Embryonic facial prominence (tissue), 1 donor: ENCODE measurements around the gene CCL1.

Source experiments
- DNase-seq: peaks from one replicate; pipeline ENCODE4 v3.0.0-alpha.2; 2016; ENCODE audit errors: extremely low spot score

The CCL1 gene

DNA sequence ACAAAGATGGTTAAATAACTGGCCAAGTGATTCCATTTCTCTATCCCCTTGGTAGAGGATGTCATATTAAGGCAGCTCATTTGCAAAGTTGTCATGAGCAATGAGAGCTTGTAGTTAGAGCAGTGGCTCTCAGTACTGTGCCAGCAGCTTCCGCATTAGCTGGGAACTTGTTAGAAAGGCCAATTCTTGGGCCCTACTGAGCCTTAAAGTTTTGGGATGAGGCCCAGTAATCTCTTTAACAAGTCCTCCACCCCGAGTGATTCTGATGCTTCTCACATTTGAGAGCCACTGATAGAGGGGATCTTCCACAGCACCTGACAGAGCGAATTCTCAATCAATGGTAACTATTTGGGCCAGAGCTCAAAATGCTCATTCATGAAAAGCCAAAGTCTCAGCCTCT is 20.2 kb upstream of the CCL1 start:
- DNase-seq = no peak

- DNase-seq = no peak
Observed at GRCh38 chr17:34382621-34383124, 19.6 kb upstream of the CCL1 start.

DNA sequence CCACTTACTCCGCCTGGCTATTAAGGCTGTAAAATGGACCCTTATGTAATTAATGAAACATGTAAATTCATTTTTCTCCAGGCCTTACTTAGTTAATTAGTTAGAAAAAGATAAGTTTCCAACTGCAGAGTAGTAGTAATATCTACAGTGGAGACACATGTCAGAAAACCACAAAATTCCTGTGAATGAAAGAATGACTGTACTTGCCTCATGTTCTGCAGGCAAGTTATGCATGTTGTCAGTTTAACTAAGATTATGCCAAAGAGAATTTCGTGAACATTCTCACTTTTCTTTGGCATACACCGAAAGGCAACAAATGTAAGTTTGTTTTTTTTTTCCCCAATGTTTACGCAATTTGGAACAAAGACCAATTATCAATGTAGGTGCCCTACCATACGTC is 16.8 kb upstream of the CCL1 start:
- DNase-seq = no peak

- no peak for DNase-seq
Observed at GRCh38 chr17:34378664-34379101, 15.7 kb upstream of the CCL1 start.

DNA sequence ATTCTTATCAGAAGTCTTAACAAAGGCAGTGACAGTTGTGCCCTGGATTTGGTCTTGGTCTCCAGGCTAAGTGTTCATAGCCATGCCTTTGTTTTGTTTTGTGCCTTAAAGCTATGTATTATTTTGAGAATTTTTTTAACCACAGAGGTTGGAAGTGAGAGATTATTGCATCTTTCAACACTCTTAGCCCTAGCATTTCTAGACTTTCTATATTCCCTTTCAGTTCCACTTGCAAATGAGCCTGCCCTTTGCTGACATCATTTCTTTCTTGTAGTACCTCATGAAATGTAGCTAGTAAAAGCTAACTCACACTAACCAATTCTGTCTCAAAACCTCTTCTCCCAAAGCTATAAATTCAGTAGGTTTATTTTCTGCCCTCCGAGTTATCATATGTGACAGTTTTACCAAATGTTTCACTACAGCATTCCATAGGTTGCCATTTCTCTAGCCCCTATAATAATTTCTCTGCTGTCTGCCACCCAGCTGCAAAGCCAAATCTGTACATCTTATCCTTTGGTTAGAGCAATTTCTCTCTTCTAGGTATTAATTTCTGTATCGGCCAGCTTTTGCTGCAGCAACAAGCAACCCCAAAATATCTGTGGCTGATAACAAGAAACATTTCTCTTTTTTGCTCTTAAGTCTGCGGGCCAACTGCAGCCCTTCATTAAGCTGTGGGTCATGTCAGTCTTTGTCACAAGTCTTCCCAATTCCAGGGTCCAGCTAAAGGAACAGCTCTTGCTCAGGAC is 14.2 kb upstream of the CCL1 start:
- no peak for DNase-seq

GRCh38 chr17:34375426-34375997 is 12.5 kb upstream of the CCL1 start:
- no peak for DNase-seq

DNA sequence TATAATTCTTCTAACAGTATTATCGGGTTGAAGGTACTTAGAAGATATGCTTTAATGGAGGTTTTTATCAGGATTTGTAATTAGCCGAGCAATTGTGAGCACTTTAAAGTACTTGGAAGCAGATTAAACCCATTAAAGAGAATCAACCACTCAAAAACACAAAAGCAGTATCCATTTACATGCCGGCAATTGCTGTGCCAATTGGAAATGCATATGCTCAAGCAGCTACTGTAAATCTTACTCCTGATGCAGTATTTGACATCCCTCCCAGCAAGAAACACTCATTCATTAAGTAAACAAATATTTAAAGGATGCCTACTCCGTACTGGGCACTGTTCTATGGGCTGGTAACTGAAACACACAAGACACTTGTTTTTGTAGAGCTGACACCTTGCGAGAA is 11.4 kb upstream of the CCL1 start:
- DNase-seq = no peak

DNA sequence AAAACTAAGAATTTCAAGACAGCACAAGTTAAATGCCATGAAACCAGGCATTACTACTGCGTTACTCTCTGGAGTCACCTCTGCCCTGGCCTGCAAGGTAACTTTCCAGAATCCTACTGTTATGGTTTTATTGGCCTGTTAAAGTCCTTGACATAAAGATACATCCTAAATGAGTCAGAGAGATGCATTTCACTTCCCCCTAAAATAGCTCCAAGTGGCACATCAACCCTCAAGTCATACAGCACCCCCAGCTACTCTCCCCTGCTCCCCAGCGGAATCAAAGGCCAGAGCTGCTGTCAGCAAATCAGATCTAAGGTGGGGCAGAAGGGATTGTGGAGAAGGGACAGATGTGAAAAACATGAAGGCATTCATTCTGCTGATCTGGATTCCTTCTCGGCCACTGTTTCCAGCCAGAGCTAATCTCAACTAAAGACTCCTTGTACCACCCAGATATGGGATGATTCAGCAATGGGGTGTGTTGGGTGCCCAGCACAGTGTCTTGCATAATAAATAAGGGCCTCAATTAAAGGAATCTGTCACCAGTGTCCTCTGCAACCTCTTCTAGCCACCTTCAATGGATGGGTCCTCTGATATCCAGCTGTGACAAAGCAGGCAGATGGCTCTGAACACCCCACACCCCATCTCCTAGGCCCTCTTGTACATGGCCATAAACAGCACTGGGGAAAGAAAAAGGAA is 8.5 kb upstream of the CCL1 start:
- no peak for DNase-seq

DNA sequence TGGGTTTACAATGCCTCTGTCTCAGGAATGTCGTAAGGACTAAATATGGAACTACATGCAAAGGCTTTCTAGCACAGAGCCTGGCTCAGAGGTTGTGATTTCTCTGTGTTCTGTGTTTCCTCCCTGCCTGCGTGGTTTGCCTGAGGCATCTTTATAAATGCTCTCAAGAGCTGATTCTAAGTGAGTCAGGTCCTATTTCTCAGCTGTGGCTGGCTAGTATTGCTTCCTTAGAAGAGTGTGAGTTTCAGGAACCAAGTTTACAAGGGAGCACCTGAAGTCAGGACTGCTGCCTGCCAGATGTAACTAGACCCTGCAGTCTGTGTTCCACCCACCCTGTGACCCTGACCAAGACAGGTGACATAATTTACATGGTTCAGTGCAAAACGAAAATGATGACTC is 8.0 kb upstream of the CCL1 start:
- DNase-seq = no peak

DNA sequence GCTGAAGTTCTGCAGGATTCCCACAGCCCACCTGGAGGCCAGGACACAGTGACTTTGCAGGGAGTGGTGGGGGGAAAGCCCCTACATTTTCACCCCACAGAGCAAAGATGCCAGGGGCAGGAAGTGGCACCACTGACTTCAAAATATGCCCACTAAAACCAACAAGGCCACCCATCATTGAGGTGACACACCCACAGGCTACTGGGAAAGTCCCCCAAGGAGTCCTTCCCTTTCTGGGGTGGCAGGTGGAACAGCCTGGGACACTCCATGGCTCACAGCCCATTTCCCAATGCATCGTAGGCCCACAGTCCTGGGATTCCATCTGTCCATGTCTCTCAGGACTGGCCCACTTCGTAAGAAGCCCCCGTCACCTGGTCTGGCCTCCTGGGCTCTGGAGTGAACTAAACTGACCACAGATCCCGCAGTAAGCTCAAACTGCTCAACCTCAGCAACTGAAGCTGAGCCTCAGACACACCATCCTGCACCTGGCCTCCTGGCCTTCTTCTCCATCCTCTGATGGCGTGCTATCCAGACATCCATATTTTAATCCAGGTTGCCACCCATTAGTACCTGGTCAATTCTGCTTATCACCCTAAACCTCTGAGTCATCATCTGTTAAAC is 7.5 kb upstream of the CCL1 start:
- DNase-seq = no peak

GRCh38 chr17:34369571-34369970 is 6.5 kb upstream of the CCL1 start:
- no peak for DNase-seq

- no peak for DNase-seq
Observed at GRCh38 chr17:34368946-34369500, 6.0 kb upstream of the CCL1 start.

DNA sequence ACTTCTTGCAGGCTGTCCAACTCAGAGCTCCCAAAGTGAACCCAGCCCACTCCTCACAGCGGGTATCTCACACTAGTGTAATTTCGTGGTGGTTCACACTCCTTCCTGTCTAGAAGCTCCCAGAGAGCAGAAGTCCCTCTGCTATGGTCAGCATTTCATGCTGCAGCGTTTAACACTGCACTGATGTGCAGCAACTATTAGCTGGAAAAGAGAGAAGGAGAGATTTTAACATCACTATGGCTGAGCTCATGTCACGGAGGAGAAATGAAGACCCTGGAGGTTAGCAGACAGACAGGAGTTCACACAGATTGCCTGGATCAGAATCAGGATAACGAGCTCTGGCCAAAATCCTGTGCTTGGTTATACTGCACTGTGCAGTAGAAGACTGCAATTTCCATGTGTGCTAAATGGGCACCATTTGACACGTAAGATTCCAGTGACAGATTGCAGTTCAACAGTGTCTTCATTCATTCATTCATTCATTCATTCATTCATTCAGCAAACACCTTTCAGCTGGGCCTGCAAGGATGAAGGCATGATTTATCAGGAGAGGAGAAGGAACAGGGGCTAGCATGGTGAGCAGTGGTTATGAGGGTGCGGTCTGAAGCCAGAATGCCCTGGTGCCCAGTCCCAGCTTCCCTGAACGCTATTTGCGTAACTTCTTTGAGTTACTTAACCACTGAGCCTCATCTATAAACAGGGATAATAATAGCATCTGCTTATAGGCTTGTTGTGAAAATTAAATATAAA is 5.3 kb upstream of the CCL1 start:
- DNase-seq = no peak

DNA sequence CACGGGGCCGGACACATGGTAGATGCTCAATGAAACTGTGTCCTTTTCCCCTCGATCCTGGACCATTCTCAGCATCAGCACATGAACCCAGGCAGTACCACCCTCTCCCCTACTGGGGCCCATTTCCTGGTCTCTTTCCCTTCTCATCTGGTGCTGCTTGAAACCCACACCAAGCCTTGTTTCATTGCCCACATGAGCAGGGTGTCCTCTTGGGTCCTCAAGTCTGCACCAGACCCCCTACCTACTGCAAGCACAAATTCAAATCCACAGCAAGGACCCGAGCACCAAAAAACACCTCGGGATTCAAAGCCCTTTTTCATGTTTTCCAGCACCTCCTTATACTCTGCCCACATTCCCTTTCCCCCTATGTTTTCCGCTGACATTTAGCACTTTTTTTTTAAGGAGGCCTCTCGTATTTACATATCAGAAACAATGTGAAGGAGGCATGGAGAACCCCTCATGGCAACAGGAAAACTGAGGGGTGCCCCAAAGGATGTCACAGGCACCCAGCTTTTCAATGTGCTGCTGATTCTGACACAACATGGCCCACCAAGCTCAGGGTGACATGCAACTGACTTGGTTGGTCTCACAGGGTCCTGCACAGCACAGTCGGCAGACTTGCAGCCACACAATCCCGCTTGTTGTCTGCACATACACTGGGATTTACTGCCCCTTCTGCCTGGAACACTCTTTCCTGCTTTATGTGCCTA is 4.6 kb upstream of the CCL1 start:
- DNase-seq = no peak

DNA sequence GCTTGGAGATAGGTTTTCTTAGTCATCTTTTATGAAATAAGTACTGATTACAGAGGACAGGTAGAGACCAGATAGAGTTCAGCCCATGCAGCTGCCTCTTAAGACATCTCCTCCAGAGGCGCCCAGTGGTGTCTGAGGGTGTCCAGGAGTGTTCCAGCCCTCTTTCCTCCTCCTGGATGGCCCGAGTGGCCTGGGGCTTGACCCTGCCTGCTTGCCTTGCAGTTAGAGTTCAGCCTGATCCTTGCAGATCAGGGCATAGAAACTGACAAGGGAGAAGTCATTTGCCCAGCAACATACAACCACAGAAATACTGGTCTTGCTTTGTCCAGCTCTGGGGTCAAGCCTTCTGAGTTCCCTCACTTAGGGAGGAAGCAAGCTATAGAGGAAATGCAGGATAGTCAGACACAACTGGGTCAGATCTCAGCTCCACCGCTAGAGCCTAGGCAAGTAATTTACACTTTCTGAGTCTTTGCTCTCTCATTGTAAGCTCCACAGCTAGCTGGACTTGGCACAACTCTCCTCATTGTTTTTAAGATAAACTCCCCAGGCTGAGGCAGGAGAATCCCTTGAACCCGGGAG is 3.6 kb upstream of the CCL1 start:
- no peak for DNase-seq

DNA sequence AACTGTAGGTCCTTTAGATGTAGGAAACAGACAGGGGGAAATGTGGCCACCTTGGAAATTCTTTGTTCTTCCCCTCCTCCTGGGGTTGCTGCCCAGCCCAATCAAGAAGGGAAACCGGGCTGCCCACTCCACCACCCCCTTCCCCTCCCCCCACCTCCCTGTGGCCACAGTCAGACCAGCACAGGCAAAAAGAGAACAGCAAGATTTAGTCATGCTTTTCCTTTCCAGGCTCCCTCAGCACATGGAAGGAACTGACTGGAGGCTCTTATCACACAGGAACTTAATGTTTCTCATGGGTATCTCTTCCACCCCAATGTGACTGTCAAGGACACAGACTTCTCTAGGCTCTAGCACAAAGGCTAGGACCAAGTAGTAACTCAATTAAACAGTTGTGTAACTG is 3.0 kb upstream of the CCL1 start:
- DNase-seq = no peak

- DNase-seq = no peak
Observed at GRCh38 chr17:34365340-34365739, 2.3 kb upstream of the CCL1 start.

GRCh38 chr17:34364751-34365150 is 1.7 kb upstream of the CCL1 start:
- DNase-seq = no peak

DNA sequence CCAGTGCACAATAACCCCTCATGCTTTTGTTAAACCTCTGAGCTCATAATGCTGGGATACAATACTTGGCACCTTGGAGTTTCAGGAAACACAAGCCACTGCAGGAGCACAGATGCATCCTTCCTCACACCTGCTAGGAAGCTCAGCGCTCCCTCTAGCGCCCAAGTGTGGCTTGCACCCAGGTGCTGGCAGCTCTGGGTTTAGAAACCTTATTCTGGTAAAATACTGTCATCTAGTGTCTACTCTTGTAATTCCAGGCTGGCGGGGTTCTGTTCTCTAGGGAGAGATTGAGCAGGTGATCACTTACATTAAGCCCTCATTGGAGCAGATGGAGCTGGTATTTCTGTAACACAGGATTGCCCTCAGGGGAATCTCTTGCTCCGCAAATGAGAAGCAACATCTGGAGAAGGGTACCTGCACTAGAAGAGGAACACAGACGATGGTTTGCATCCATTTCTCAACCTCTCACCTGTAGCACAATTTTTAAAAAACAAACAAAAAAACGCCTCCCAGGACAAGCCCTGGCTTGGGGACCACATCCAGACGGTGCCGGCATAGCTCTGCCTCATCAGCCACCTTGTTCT is 1.5 kb downstream of the CCL1 start:
- peak; percentile 82 for DNase-seq
